Measurements from ENCODE around the gene XIRP2. TPM values are rescaled to one million over a fixed set of nuclear protein-coding genes. Genes with fewer than 3 reads are reported as not detected.

Gene XIRP2, protein sequence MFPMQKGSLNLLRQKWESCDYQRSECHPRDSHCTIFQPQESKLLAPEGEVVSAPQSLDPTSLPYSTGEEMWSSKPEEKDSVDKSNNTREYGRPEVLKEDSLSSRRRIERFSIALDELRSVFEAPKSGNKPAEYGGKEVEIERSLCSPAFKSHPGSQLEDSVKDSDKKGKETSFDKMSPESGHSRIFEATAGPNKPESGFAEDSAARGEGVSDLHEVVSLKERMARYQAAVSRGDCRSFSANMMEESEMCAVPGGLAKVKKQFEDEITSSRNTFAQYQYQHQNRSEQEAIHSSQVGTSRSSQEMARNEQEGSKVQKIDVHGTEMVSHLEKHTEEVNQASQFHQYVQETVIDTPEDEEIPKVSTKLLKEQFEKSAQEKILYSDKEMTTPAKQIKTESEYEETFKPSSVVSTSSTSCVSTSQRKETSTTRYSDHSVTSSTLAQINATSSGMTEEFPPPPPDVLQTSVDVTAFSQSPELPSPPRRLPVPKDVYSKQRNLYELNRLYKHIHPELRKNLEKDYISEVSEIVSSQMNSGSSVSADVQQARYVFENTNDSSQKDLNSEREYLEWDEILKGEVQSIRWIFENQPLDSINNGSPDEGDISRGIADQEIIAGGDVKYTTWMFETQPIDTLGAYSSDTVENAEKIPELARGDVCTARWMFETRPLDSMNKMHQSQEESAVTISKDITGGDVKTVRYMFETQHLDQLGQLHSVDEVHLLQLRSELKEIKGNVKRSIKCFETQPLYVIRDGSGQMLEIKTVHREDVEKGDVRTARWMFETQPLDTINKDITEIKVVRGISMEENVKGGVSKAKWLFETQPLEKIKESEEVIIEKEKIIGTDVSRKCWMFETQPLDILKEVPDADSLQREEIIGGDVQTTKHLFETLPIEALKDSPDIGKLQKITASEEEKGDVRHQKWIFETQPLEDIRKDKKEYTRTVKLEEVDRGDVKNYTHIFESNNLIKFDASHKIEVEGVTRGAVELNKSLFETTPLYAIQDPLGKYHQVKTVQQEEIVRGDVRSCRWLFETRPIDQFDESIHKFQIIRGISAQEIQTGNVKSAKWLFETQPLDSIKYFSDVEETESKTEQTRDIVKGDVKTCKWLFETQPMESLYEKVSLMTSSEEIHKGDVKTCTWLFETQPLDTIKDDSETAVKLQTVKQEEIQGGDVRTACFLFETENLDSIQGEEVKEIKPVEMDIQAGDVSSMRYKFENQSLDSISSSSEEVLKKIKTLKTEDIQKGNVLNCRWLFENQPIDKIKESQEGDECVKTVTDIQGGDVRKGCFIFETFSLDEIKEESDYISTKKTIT (N-terminal part only)
- total RNA-seq: under 1 TPM in 1 of 4 donors, not detected in 3; 0.13 TPM

DNA sequence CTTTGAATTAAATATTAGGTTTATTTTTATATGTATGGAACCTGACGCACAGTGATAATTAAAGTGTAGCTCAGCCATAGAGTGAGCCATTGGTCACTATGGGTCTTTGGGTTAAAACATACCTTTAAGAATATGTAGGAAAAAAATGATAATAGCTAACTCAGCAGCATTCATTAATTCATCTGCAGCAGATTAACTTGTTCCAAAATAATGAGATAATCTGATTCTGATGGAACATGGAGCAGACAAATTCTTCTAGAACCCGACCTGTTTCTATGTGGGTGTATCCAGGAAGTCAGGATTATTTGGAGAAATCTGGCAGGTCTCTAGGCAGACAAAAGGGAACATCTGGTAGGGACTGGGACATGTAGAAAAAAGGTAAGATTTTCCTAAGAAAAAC is at the start of gene XIRP2:
XIRP2 (plus strand) TSS at position 301 of the 400 bp plus-strand sequence. CDS start 15,003 bp downstream, outside the sequence.
- H3K27me3 ChIP-seq: no peaks in the 10 kb centered on the region
- H3K27ac ChIP-seq: no peak within 1 kb of the TSS
- DNase-seq: no peak
- TF ChIP-seq POLR2A (IDR thresholded peaks at IDR 0.05): no peak
- TF ChIP-seq, protein P1, sequence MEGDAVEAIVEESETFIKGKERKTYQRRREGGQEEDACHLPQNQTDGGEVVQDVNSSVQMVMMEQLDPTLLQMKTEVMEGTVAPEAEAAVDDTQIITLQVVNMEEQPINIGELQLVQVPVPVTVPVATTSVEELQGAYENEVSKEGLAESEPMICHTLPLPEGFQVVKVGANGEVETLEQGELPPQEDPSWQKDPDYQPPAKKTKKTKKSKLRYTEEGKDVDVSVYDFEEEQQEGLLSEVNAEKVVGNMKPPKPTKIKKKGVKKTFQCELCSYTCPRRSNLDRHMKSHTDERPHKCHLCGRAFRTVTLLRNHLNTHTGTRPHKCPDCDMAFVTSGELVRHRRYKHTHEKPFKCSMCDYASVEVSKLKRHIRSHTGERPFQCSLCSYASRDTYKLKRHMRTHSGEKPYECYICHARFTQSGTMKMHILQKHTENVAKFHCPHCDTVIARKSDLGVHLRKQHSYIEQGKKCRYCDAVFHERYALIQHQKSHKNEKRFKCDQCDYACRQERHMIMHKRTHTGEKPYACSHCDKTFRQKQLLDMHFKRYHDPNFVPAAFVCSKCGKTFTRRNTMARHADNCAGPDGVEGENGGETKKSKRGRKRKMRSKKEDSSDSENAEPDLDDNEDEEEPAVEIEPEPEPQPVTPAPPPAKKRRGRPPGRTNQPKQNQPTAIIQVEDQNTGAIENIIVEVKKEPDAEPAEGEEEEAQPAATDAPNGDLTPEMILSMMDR (IDR thresholded peaks at IDR 0.05): no peak
- no peaks in the 10 kb centered on the region for H3K4me1 ChIP-seq
- H3K36me3 ChIP-seq: no peaks in the 10 kb centered on the region
- H3K4me3 ChIP-seq (replicated peaks in 1 of 3): no peak within 1 kb of the TSS
- WGBS, 2 donors: 67 to 89% methylated on average over 2 of the region's 2 CpGs
- intact Hi-C loops (cut with DNase I): no loop called here
- H3K9me3 ChIP-seq: no peaks in the 10 kb centered on the region

DNA sequence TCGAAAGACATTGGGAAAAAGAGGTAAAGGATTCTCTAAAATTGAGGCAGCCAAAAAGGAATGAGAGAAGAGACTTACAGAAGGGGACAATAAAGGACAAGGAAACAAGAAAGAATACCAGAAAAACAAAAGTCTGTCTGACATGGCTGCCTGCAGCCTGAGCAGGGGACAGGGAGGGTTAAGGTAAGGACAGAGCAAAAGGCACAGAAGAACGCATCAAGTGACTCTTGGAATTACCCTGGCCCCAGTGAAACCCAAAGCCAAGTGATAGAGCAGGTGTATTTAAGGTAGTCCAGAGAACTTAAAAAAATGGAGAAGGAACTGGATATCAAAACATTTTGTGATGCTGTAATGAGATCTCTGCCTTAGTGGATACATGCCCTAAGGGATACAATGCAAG is 47.1 kb upstream of the XIRP2 start:
- H3K36me3 ChIP-seq: no peaks in the 10 kb centered on the region
- H3K9me3 ChIP-seq: no peaks in the 10 kb centered on the region
- DNase-seq: no peak
- H3K27me3 ChIP-seq: no peaks in the 10 kb centered on the region
- intact Hi-C loops (cut with DNase I): no loop called here
- 57 to 58% methylated on average over 2 of the region's 2 CpGs for WGBS, 2 donors
- H3K4me1 ChIP-seq: no peaks in the 10 kb centered on the region
- no peak overlapping the region for H3K4me3 ChIP-seq (replicated peaks in 1 of 3)
- H3K27ac ChIP-seq: no peak overlapping the region
- TF ChIP-seq POLR2A (IDR thresholded peaks at IDR 0.05): no peak
- TF ChIP-seq, protein P1 (IDR thresholded peaks at IDR 0.05): no peak

DNA sequence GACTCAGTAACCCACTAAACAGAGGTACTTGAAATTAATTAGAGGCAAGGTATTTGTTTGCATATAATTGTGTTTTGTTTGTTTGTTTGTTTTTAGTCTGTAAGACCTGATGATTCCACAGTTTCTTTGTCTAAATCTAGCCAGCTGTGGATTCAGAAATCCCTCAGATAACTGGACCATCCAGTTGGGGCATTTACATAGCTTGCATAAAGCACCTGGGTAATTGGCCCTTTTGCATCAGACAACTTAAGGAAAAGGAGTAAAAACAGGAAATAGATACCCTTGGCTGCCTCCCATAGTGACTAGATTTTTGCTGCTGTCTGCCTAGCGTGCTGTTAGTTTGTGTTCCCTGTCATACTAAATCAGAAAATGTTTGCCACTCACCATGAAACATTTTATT is 46.6 kb upstream of the XIRP2 start:
- no peak for TF ChIP-seq POLR2A (IDR thresholded peaks at IDR 0.05)
- TF ChIP-seq, protein P1 (IDR thresholded peaks at IDR 0.05): no peak
- Histone ChIP-seq H3K4me3 (replicated peaks in 1 of 3) (no peak overlapping the region), H3K4me1 (no peaks in the 10 kb centered on the region), H3K27me3 (no peaks in the 10 kb centered on the region), H3K27ac (no peak overlapping the region), H3K36me3 (no peaks in the 10 kb centered on the region), H3K9me3 (no peaks in the 10 kb centered on the region)
- intact Hi-C loops (cut with DNase I): no loop called here
- no peak for DNase-seq
- WGBS, 2 donors: 38 to 54% methylated on average over 1 of the region's 1 CpG

DNA sequence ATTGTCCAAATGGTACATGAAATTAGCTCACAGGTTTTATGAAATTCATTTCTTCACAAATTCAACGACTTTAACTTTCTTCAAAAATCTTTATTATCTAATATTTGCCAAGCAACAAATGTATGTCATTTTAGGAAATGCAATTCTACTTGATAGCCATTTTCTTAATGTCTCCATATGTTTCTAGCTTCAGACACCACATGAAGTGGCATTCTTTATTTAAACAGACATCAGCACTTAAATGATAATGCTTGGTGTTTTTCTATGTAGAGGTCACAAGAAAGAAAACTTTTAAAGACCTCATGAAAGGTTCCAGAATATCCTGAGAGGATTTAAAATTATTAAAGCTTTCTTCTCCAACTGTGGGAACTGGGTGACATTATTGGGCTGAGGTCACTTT is 44.2 kb upstream of the XIRP2 start:
- Histone ChIP-seq H3K4me3 (replicated peaks in 1 of 3) (no peak overlapping the region), H3K9me3 (no peaks in the 10 kb centered on the region), H3K27ac (no peak overlapping the region), H3K4me1 (no peaks in the 10 kb centered on the region), H3K27me3 (no peaks in the 10 kb centered on the region), H3K36me3 (no peaks in the 10 kb centered on the region)
- intact Hi-C loops (cut with DNase I): no loop called here
- WGBS, 2 donors: 90 to 94% methylated on average over 1 of the region's 1 CpG
- TF ChIP-seq, protein P1 (IDR thresholded peaks at IDR 0.05): no peak
- TF ChIP-seq POLR2A (IDR thresholded peaks at IDR 0.05): no peak
- DNase-seq: no peak
